GM18508 (cell line): Measurements from ENCODE around the gene APOC3.
"Not testable (repeated sequence)": the region's sequence is repeated elsewhere in the genome, so short reads cannot be mapped to it uniquely, and the experiment has no call there.

Source experiments
- ATAC-seq: cut with Tn5 transposase; IDR thresholded peaks from one replicate; pipeline ENCODE4 v1.9.1; 2021; ENCODE audit warnings: moderate number of reproducible peaks; ENCODE audit not compliant: insufficient read depth, unreplicated experiment

The APOC3 gene

GRCh38 chr11:116828632-116829524 is 829 bp upstream of the APOC3 start:
- no peak for ATAC-seq

GRCh38 chr11:116830184-116830912 is 641 bp downstream of the APOC3 start:
- ATAC-seq, result no peak

- ATAC-seq, result no peak
These were observed 2.2 kb downstream of the APOC3 start for GRCh38 chr11:116831790-116832349.

- no peak for ATAC-seq
These were observed 2.9 kb downstream of the APOC3 start for GRCh38 chr11:116832350-116833290.

DNA sequence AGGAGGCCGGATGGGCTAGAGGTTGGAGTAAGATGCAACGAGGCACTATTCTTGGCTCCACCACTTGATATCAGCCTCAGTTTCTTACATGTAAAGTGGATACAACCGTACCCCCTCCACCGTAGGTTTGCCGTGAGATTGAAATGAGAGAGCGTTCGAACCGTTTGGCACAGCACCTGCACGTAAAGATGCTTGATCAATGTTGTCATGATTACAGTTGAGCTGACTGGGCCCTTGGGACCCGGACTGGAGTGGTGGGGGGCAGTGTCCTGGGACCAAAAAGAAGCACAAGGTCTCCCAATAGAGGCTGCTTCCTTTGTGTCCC is 3.7 kb downstream of the APOC3 start:
- ATAC-seq, result no peak

DNA sequence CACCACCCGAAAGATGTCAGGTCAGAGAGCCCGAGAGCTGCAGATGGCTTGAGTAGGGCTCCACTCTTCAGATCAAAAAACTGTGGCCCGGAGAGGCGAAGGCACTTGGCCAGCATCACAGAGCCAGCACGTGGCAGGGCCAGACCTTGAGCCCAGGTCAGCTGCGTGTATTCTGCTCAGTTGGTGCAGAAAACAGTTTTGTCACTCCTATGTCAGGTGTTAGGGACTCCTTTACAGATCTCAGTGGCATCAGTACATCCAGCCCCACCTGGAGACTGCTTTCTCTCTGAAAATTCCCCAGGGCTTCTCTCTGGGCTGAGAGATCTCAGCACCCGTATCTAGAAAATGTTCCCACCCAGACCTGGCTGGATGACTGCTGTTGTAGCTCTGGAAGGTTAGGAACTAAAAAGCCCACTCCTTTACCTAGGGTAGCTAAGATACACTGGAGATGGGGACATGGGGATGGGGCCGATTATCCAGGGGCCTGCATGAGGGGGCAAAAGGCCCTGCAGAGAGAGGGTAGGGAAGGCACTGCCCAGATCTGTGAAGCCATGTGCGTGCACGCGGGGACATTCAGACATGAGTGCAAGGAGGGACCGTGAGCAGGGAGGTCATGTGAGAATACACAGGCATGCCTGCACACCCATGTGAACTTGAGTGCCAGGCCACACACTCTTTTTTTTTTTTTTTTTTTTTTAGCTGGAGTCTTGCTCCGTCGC is 4.3 kb downstream of the APOC3 start:
- no peak for ATAC-seq

DNA sequence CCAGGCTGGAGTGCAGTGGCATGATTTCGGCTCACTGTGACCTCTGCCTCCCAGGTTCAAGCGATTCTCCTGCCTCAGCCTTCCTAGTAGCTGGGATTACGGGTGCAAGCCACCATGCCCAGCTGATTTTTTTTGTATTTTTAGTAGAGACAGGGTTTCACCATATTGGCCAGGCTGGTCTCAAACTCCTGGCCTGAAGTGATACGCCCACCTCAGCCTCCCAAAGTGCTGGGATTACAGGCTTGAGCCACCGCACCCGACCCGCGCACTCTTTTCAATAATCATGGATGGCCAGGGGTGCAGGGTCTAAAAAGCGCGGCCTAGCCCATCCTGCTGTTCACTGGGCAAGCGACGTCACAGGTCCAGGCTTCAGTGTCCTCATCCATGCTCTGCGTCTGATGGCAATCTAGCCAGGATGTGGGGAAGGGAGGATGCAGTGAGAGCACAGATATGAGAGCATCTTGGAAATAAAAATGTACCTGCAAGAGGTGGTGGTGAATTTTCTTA is 4.9 kb downstream of the APOC3 start:
- not testable (repeated sequence) for ATAC-seq

DNA sequence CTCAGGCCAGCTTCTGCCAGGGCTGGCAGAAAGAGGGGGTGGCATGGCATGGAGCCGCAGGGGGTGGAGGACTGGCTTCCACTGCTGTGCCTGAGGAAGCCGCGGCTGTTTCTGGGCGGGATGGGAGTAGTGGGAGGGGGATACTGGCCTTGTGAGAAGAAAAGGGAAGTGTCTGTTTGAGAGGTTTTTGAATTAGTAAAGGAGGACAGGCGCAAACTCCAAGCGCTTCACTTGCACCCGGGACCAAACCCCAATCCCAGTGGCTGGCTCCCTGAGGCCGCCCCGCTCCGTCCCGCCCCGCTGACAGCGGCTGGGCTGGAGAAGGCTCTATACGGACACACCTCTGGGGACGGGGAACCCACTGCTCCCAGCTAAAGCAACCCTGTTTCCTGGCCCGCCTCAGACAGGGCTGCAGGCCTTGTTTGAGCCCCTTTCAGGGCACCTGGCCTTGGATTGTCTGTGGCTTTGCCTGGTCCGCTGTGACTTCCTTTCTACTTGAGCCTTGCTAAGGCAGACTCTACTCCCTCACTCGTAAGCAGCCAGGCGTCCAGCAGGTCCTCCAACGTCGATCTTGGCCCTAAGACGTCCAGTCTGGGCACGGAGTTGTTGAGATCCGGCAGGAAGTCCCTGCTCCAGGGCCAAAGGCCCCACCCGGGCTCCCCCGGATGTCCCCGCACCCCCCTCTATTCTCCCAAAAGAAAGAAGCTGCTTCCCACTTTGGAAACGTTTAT is 5.5 kb downstream of the APOC3 start:
- ATAC-seq, result no peak

- no peak for ATAC-seq
These were observed 6.3 kb downstream of the APOC3 start for GRCh38 chr11:116835791-116836631.

GRCh38 chr11:116836632-116836991 is 6.9 kb downstream of the APOC3 start:
- ATAC-seq, result no peak

DNA sequence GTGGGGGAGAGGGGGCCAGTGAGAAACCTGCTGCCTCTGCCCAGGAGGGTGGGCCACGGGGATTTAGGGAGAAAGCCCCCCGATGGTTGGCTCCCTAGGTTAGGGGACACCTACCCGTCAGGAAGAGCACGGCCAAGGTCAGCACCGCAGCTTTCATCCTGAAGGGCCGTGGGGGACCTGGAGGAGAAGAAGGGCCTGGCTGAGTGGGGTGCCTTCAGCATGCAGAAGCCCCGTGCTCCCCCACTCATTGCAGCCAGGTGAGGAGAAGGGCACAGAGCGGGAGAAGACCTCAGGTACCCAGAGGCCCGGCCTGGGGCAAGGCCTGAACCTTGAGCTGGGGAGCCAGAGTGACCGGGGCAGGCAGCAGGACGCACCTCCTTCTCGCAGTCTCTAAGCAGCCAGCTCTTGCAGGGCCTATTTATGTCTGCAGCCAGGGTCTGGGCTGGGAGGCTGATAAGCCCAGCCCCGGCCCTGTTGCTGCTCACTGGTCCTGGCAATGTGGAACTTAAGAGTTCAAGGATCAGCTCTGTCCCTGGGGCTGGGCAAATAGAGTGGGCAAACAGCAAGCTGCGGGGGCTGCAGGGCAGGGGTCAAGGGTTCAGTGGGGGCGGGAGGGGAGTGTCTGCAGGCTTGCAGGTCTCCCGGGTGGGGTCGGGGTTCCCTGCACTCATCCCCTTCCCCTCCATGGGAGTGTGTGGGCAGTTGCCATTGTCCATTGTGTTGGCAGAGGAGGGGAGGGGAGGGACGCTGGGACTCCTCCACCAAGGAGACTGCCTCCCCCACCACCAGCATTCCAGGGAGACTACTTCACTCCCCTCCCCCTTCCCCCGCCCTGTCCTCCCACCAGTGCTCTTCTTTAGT is 7.8 kb downstream of the APOC3 start, which contains the start of gene APOA1:
Gene APOA1 (minus strand): TSS at position 392 of the 861 bp plus-strand sequence. CDS start 235 bp downstream, at position 157.
- no peak for ATAC-seq

DNA sequence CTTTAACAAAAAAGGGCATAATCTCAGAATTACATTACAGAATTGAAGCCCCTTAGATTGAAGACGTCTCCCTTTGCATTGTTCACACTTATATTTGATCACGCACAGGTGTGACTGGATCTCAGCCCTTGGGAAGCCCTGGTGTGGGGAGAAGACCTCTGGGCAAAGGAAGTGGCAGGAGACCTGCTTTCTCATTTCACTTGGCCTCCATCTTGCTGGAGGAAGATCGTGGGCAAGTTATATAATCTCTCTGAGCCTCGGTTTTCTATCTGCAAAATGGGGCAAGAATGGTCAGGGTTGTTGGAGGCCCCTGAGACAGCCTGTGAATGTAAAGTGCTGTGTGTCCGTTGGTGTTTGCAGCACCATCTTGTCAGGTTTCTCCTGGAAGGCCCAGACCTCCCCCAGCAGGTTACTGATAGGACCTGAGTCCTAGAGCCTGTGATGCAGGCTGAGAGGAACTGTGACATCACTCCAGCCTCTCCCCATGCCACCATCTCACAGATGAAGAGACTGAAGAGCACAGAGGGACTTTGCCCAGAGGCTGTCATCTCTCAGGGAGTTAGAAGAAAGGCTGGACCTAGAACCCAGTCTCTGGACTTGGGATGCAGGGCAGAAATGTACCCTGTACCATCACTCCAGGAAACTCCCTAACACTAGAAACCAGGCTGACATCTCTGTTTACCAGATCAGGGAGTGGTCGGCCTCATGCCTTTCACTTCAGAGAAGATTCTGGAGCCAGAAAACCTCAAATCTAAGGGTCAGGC is 8.8 kb downstream of the APOC3 start:
- no peak for ATAC-seq

- ATAC-seq, result no peak
These were observed 10.6 kb downstream of the APOC3 start for GRCh38 chr11:116840224-116840745.

GRCh38 chr11:116840746-116841296 is 11.1 kb downstream of the APOC3 start:
- no peak for ATAC-seq

- ATAC-seq, result no peak
These were observed 12.4 kb downstream of the APOC3 start for GRCh38 chr11:116842117-116842516.

DNA sequence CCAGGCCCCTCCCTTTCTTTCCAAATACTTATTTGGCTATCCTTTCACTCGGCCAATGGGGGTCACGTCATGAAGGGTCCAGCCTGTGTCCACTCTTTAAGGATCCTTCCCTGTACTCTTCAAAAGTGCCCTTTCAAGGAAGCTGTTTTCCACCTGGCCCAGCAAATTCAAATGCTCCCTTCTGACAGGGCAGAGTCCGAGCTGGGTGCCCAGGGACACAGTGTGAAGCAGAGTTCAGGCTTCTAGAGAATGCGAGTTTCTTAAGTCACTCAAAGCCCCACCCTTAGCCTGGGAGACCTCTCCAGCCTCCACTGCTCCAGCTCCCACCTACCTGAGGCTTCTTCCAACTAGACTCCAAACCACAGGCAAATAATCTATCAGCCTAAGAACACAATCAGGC is 13.2 kb downstream of the APOC3 start:
- ATAC-seq, result no peak
